ENCODE measurements around the gene COMT.

DNA sequence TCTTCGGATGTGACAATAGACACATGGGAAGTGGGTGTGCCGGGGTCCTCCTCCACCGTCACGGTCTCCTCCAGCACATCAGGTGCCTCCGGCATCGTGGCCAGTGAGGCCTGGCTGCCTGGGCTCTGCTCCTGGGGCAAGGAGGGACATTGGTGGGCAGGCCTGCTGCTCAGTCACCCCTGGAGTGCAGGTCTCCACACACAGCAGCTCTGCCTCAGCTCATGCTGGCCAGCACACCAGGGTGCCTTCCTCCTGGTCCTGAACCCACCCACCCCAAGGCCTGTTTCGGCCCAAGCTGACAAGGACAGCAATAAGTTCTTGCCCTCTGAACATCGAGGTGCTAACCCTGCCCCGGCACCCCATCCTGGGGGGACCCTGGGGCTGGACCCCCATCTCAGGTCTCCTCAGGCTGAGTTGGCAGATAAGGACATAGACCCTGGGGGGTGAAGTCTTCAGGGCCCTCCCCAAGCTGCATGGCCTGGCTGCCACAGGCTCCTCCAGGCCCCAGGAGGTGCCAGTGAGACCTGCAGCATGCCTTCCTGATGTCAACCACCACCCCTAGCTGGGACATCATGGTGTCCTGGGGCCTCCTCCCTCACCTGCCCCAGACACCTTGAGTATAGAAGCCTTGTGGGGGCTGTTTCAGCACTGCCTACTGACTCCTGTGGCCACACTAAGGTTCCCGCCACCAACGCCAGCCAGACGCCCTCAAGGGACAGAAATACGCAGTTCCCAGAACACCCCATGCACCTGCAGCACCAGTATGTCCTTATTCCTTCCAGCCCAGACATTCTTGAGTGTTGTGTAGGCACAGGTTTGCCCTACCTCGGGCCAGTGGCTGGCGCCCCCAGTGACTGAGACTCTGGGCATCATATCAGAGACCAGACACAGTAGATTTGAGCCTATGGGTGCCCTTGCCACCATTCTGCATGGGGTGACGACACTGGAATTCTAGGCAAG is 40.7 kb downstream of the COMT start:
- no peak for TF ChIP-seq POLR2A (IDR thresholded peaks at IDR 0.05)
- TF ChIP-seq, protein P1, sequence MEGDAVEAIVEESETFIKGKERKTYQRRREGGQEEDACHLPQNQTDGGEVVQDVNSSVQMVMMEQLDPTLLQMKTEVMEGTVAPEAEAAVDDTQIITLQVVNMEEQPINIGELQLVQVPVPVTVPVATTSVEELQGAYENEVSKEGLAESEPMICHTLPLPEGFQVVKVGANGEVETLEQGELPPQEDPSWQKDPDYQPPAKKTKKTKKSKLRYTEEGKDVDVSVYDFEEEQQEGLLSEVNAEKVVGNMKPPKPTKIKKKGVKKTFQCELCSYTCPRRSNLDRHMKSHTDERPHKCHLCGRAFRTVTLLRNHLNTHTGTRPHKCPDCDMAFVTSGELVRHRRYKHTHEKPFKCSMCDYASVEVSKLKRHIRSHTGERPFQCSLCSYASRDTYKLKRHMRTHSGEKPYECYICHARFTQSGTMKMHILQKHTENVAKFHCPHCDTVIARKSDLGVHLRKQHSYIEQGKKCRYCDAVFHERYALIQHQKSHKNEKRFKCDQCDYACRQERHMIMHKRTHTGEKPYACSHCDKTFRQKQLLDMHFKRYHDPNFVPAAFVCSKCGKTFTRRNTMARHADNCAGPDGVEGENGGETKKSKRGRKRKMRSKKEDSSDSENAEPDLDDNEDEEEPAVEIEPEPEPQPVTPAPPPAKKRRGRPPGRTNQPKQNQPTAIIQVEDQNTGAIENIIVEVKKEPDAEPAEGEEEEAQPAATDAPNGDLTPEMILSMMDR (IDR thresholded peaks at IDR 0.05 in 4 of 5, conservative IDR thresholded peaks at IDR 0.05 in 1 of 5), result no peak
